GM12878 (cell line): ENCODE data around the gene RCAN1. TPM values are rescaled to one million over a fixed set of nuclear protein-coding genes. Genes with fewer than 3 reads are reported as not detected.

Experiments used
- CREB1 ChIP-seq: IDR thresholded peaks from 2 replicates; pipeline ENCODE4 v1.6.1; 2012; ENCODE audit warnings: low read depth, mild to moderate bottlenecking, inconsistent platforms
- ETV6 ChIP-seq, 2 experiments: fragments of 450-650 bp in 1 of 2; IDR thresholded peaks in 1 of 2; conservative IDR thresholded peaks in 1 of 2; 2 replicates each; pipeline ENCODE4 v1.6.1; 2014; ENCODE audit warnings: antibody characterized with exemption in 1 of 2, borderline replicate concordance in 1 of 2, low read depth in 1 of 2, mild to moderate bottlenecking in 1 of 2, moderate library complexity in 1 of 2
- JUNB ChIP-seq: IDR thresholded peaks from 2 replicates; pipeline ENCODE4 v1.6.1; 2016; ENCODE audit warnings: antibody characterized with exemption, mild to moderate bottlenecking
- MEF2B ChIP-seq: fragments of 450-650 bp; IDR thresholded peaks from 2 replicates; pipeline ENCODE4 v1.6.1; 2018; ENCODE audit warnings: mild to moderate bottlenecking, moderate library complexity; ENCODE audit not compliant: partially characterized antibody, poor library complexity, severe bottlenecking
- NFIC ChIP-seq: IDR thresholded peaks from 2 replicates; pipeline ENCODE4 v1.6.1; 2012; ENCODE audit warnings: low read depth, mild to moderate bottlenecking, inconsistent platforms, low read length, moderate library complexity
- NR2F1 ChIP-seq: fragments of 450-650 bp; conservative IDR thresholded peaks from 2 replicates; pipeline ENCODE4 v1.6.1; 2017; ENCODE audit warnings: mild to moderate bottlenecking
- PML ChIP-seq: IDR thresholded peaks from 2 replicates; pipeline ENCODE4 v1.6.1; 2012; ENCODE audit warnings: low read length, inconsistent platforms
- RCOR1 ChIP-seq: conservative IDR thresholded peaks from 2 replicates; pipeline ENCODE4 v1.6.1; 2012; ENCODE audit warnings: low read depth, low read length, improper control_type of control experiment
- RUNX3 ChIP-seq: IDR thresholded peaks from 2 replicates; pipeline ENCODE4 v1.6.1; 2012; ENCODE audit warnings: low read length, inconsistent platforms
- SIN3A ChIP-seq: IDR thresholded peaks from 2 replicates; pipeline ENCODE4 v1.6.1; 2012; ENCODE audit warnings: low read depth, low read length, improper control_type of control experiment
- SMARCA5 ChIP-seq: fragments of 450-650 bp; IDR thresholded peaks from 2 replicates; pipeline ENCODE4 v1.6.1; 2017; ENCODE audit warnings: mild to moderate bottlenecking
- polyA plus RNA-seq, 11 experiments: library from polyadenylated mRNA; depleted of rRNA in 4 of 11; unstranded in 6 of 11; stranded (reverse) in 5 of 11; fragments of >200 nt; fragmentation: Nextera tagmentation in 4 of 11; fragmentation: Illumina TruSeq in 1 of 11; extraction: Ambion mirVana in 4 of 11; extraction: Trizol in 1 of 11; gene quantifications; 1 replicate in 1 of 11; 2 replicates in 10 of 11; pipeline versions ENCODE4 v1.2.1 to v1.2.3, GENCODE V29; 2011 to 2016; ENCODE audit warnings: inconsistent platforms in 2 of 11, missing spikeins in 2 of 11, low read depth in 1 of 11
- total RNA-seq, 4 experiments: library from RNA; depleted of rRNA in 3 of 4; stranded (reverse); fragments of >200 nt in 3 of 4; fragmentation: Illumina TruSeq in 1 of 4; extraction: Trizol in 1 of 4; gene quantifications; 2 replicates each; pipeline versions ENCODE4 v1.2.1 to v1.2.3, GENCODE V29; 2013 to 2021
- TF ChIP-seq, protein P1 (sequence below): fragments of 450-650 bp; IDR thresholded peaks from 2 replicates; pipeline ENCODE4 v1.6.1; 2017; ENCODE audit warnings: low read depth, mild to moderate bottlenecking, moderate library complexity
- TF ChIP-seq, protein P2 (sequence below): IDR thresholded peaks from 2 replicates; pipeline ENCODE4 v1.6.1; 2011; ENCODE audit warnings: borderline replicate concordance, low read depth, mild to moderate bottlenecking, moderate library complexity, low read length; ENCODE audit not compliant: insufficient read depth, poor library complexity, severe bottlenecking
- TF ChIP-seq, protein P3 (sequence below): IDR thresholded peaks from 2 replicates; pipeline ENCODE4 v1.6.1; 2011; ENCODE audit warnings: borderline replicate concordance, low read depth, mild to moderate bottlenecking, moderate library complexity, mixed read lengths, low read length; ENCODE audit not compliant: insufficient read depth; ENCODE audit errors: extremely low read length
- TF ChIP-seq, protein P4 (sequence below): IDR thresholded peaks from 2 replicates; pipeline ENCODE4 v1.6.1; 2012; ENCODE audit warnings: low read depth, low read length, improper control_type of control experiment
- TF ChIP-seq, protein P5 (sequence below): fragments of 450-650 bp; formaldehyde crosslinking; IDR thresholded peaks from 2 replicates; pipeline ENCODE4 v1.4.0; 2020; ENCODE audit warnings: mild to moderate bottlenecking, moderate library complexity

The RCAN1 gene
- total and polyA plus RNA-seq, 10 of the 15 experiments (the other 5 are each of a cell fraction or from before 2014, with no cell fraction given), result 2.8 to 12.9 (median 10.5) TPM

DNA sequence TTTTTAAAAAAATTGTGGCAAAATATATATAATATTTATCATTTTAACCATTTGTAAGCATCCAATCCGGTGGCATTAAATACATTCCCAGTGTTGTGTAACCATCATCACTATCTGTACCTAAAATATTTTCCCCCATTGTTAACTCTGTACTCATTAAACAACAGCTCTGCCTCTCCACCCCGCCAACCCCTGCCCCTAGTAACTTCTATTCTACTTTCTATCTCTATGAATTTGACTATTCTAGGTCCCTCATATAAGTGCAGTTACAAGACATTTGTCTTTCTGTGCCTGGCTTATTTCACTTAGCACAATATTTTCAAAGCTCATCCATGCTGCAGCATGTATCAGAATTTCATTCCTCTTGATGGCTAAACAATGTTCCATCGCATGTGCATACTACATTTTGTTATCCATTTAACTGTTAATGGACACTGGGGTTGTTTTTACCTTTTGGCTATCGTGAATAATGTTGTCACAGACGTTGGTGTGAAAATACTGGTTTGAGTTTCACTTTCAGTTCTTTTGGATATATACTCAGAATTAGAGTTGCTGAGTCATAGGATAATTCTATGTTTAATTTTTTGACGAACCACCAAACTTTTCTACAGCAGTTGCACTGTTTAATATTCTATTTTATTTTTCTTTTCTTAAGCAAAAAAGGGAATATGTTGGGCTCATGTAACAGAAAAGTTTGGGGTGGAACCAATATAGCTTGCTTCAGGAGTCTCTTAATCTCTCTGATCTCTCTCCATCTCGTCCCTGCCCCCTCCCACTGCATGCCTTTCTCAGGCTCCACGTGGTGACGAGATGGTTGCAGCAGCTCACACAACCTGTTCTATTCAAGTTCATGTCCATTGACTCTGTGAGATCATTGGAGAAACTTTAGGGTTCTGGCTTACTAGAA lies 25.2 kb upstream of the RCAN1 start (continued):
- TF ChIP-seq RCOR1, result no peak
- peak; percentile 7 for TF ChIP-seq MEF2B
- no peak for TF ChIP-seq SIN3A
- no peak for TF ChIP-seq SMARCA5
- TF ChIP-seq, protein P1, sequence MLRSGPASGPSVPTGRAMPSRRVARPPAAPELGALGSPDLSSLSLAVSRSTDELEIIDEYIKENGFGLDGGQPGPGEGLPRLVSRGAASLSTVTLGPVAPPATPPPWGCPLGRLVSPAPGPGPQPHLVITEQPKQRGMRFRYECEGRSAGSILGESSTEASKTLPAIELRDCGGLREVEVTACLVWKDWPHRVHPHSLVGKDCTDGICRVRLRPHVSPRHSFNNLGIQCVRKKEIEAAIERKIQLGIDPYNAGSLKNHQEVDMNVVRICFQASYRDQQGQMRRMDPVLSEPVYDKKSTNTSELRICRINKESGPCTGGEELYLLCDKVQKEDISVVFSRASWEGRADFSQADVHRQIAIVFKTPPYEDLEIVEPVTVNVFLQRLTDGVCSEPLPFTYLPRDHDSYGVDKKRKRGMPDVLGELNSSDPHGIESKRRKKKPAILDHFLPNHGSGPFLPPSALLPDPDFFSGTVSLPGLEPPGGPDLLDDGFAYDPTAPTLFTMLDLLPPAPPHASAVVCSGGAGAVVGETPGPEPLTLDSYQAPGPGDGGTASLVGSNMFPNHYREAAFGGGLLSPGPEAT, result peak; percentile 22; the same call in 1 of the 2 replicates
- TF ChIP-seq CREB1, result peak; percentile 31; the same call in 1 of the 2 replicates
- TF ChIP-seq, protein P2, sequence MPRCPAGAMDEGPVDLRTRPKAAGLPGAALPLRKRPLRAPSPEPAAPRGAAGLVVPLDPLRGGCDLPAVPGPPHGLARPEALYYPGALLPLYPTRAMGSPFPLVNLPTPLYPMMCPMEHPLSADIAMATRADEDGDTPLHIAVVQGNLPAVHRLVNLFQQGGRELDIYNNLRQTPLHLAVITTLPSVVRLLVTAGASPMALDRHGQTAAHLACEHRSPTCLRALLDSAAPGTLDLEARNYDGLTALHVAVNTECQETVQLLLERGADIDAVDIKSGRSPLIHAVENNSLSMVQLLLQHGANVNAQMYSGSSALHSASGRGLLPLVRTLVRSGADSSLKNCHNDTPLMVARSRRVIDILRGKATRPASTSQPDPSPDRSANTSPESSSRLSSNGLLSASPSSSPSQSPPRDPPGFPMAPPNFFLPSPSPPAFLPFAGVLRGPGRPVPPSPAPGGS, result peak; percentile 55
- peak; percentile 98 for TF ChIP-seq JUNB
- TF ChIP-seq, protein P3, sequence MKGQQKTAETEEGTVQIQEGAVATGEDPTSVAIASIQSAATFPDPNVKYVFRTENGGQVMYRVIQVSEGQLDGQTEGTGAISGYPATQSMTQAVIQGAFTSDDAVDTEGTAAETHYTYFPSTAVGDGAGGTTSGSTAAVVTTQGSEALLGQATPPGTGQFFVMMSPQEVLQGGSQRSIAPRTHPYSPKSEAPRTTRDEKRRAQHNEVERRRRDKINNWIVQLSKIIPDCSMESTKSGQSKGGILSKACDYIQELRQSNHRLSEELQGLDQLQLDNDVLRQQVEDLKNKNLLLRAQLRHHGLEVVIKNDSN, result peak; percentile 37
- peak; percentile 71 for TF ChIP-seq RUNX3
- TF ChIP-seq, protein P4, sequence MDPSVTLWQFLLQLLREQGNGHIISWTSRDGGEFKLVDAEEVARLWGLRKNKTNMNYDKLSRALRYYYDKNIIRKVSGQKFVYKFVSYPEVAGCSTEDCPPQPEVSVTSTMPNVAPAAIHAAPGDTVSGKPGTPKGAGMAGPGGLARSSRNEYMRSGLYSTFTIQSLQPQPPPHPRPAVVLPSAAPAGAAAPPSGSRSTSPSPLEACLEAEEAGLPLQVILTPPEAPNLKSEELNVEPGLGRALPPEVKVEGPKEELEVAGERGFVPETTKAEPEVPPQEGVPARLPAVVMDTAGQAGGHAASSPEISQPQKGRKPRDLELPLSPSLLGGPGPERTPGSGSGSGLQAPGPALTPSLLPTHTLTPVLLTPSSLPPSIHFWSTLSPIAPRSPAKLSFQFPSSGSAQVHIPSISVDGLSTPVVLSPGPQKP, result no peak
- TF ChIP-seq ETV6 (conservative IDR thresholded peaks at IDR 0.05 in 1 of 2, IDR thresholded peaks at IDR 0.05 in 1 of 2; ENCODE audit: borderline replicate concordance in 1 of 2, low read depth in 1 of 2), result peak in 1 of 2 experiments; percentile 43; a peak in 1 of 4 replicates
- TF ChIP-seq NFIC, result peak; percentile 92
- TF ChIP-seq PML, result peak; percentile 47; the same call in 1 of the 2 replicates
- TF ChIP-seq NR2F1, result no peak
- TF ChIP-seq, protein P5, sequence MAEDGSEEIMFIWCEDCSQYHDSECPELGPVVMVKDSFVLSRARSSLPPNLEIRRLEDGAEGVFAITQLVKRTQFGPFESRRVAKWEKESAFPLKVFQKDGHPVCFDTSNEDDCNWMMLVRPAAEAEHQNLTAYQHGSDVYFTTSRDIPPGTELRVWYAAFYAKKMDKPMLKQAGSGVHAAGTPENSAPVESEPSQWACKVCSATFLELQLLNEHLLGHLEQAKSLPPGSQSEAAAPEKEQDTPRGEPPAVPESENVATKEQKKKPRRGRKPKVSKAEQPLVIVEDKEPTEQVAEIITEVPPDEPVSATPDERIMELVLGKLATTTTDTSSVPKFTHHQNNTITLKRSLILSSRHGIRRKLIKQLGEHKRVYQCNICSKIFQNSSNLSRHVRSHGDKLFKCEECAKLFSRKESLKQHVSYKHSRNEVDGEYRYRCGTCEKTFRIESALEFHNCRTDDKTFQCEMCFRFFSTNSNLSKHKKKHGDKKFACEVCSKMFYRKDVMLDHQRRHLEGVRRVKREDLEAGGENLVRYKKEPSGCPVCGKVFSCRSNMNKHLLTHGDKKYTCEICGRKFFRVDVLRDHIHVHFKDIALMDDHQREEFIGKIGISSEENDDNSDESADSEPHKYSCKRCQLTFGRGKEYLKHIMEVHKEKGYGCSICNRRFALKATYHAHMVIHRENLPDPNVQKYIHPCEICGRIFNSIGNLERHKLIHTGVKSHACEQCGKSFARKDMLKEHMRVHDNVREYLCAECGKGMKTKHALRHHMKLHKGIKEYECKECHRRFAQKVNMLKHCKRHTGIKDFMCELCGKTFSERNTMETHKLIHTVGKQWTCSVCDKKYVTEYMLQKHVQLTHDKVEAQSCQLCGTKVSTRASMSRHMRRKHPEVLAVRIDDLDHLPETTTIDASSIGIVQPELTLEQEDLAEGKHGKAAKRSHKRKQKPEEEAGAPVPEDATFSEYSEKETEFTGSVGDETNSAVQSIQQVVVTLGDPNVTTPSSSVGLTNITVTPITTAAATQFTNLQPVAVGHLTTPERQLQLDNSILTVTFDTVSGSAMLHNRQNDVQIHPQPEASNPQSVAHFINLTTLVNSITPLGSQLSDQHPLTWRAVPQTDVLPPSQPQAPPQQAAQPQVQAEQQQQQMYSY (CRISPR knock-in tag), result peak; percentile 39; the same call in 1 of the 2 replicates
